NCI-H2029 (cell line): ENCODE measurements around the gene SPOP.
"Not testable (repeated sequence)": the region's sequence is repeated elsewhere in the genome, so short reads cannot be mapped to it uniquely, and the experiment has no call there.

Source experiments
- DNase-seq: peaks from one replicate; lab custom pipeline; 2025; lab: John Stamatoyannopoulos, UW

Gene SPOP

GRCh38 chr17:49677933-49678847, at the start of gene SPOP:
TSS of gene SPOP (minus strand) at chr17:49678097. CDS start at chr17:49622810, 55,287 bp downstream.
- peak; percentile 95 for DNase-seq

- no peak for DNase-seq
Measured at GRCh38 chr17:49727380-49727779, 49.5 kb upstream of the SPOP start.

- no peak for DNase-seq
Measured at GRCh38 chr17:49725452-49726130, 47.7 kb upstream of the SPOP start.

GRCh38 chr17:49724552-49724951, 46.7 kb upstream of the SPOP start:
- not testable (repeated sequence) for DNase-seq

GRCh38 chr17:49723423-49723822, 45.5 kb upstream of the SPOP start:
- DNase-seq: no peak

- no peak for DNase-seq
Measured at GRCh38 chr17:49722066-49722465, 44.2 kb upstream of the SPOP start.

GRCh38 chr17:49717371-49717861, 39.5 kb upstream of the SPOP start:
- DNase-seq: no peak

GRCh38 chr17:49716668-49717364, 38.9 kb upstream of the SPOP start:
- DNase-seq: no peak

GRCh38 chr17:49715717-49716279, 37.9 kb upstream of the SPOP start:
- no peak for DNase-seq

- DNase-seq: no peak
Measured at GRCh38 chr17:49715216-49715615, 37.3 kb upstream of the SPOP start.

GRCh38 chr17:49708515-49709183, 30.8 kb upstream of the SPOP start:
- DNase-seq: no peak

- DNase-seq: peak; percentile 98
Measured at GRCh38 chr17:49707608-49708514, 30.0 kb upstream of the SPOP start, which contains the start of gene SLC35B1. TSS of gene SLC35B1 (minus strand) at chr17:49707964. CDS start at chr17:49707833, 131 bp downstream.

- DNase-seq: no peak
Measured at GRCh38 chr17:49707246-49707607, 29.3 kb upstream of the SPOP start.

GRCh38 chr17:49705254-49705653, 27.4 kb upstream of the SPOP start:
- DNase-seq: no peak

GRCh38 chr17:49703557-49704277, 25.8 kb upstream of the SPOP start:
- peak; percentile 72 for DNase-seq

GRCh38 chr17:49700960-49701359, 23.1 kb upstream of the SPOP start:
- DNase-seq: no peak

- DNase-seq: no peak
Measured at GRCh38 chr17:49699966-49700575, 22.2 kb upstream of the SPOP start.

- no peak for DNase-seq
Measured at GRCh38 chr17:49698005-49698404, 20.1 kb upstream of the SPOP start.

GRCh38 chr17:49696233-49696761, 18.4 kb upstream of the SPOP start:
- DNase-seq: no peak
